GM12874 (cell line): ENCODE measurements around the gene IGDCC3.

Experiments
- TF ChIP-seq, protein P1 (sequence below): IDR thresholded peaks from 2 replicates; pipeline ENCODE4 v1.5.1; 2011; ENCODE audit warnings: low read depth, mild to moderate bottlenecking, control low read depth, low read length, moderate library complexity; ENCODE audit not compliant: insufficient read depth

IGDCC3 gene

DNA sequence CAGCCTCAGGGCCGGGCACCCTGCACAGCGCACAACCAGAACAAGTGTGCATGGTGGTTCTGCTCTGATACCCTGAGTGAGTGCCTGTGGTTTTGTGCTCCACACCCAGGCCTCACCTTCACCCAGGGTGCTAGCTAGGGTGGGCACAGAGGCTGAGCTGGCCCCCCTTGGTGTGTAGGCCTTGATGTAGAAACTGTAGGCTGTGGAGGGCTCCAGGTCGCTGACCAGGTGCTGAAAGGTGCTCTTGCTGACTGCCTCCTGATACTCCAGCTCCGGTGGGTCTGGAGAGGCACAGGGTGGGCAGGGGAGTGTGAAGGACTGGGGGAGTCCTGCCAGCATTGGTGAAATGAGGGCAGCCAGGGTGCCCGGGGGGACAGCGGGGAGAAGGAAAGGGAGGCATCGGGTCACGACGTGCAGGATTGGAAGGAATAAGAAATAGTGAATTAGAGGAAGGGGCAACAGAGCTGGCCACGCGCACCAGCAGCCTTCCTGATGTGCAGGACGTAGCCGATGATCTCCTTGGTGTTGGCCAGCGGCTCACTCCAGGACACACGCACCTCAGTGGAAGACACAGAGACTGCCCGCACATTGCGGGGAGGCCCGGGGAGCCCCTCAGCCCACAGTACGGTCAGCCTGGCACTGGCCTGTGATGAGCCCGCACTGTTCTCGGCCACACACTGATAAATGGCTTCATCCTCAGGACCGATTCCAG, 46.7 kb downstream of the IGDCC3 start:
- TF ChIP-seq, protein P1, sequence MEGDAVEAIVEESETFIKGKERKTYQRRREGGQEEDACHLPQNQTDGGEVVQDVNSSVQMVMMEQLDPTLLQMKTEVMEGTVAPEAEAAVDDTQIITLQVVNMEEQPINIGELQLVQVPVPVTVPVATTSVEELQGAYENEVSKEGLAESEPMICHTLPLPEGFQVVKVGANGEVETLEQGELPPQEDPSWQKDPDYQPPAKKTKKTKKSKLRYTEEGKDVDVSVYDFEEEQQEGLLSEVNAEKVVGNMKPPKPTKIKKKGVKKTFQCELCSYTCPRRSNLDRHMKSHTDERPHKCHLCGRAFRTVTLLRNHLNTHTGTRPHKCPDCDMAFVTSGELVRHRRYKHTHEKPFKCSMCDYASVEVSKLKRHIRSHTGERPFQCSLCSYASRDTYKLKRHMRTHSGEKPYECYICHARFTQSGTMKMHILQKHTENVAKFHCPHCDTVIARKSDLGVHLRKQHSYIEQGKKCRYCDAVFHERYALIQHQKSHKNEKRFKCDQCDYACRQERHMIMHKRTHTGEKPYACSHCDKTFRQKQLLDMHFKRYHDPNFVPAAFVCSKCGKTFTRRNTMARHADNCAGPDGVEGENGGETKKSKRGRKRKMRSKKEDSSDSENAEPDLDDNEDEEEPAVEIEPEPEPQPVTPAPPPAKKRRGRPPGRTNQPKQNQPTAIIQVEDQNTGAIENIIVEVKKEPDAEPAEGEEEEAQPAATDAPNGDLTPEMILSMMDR = no peak

DNA sequence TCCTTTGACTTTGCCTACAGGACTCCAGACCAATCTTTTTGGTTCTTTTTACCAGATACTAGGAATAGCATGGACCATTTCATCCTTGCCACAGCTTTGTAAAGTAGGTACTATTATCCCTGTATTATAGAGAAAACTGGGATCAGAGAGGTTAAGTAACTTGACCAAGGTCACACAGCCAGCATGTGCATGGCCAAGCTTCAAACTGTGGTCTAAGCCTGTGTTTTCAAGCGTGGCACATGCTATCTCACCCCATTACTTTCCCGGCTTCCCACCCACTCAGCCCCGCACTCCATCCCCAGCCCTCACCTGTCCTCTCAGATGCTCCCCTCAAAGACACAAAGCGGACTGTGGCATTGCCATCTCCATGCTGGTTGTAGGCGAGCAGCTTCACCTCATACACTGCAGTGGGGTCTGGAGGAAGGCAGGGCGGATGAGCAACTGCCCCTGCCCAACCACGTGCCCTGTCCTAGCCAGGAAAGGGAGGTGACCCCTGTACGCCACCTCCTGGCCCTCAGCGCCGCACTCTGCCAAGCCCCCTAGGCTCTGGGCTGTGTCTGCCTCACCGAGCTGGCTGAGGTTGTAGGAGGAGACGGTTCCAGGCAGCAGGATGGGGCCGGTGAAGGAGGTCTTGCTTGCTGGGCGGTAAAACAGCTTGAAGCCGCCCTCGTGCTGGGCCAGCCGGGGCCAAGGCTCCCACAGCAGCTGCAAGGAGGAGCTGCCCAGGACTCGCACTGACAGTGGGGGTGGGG, 47.6 kb downstream of the IGDCC3 start:
- TF ChIP-seq, protein P1 = no peak

DNA sequence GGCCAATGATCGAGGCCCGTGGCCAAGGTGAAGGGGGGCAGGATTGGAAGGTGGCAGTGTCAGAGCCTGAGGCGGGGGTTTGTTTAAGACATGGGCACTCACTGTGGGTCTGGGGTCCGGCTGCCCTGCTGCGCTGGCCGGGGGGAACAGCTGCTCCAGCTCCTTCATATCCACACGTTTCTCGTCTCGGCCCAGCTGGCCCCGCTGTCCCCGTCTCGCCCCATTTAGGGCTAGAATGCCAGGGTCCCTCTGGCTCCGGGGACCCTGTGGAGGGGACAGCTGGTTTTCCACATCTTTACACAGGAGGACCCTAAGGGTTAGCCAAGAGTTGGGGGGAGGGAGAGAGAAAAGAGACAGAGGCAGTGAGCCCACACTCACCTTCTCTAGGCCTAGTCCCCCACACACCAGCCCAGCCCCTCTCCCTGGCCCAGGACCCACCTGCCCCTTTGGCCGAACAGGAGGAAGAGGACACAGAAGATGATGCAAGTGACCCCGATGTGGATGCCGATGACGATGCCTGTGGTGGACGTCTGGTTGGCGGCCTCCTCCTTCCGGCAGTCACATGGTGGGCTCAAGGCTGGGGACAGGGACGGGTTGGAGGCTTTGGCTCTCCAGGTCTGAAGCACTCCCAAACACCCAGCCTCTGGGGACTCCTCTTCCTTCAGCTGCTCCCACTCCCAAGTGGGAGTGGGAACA, 48.4 kb downstream of the IGDCC3 start:
- TF ChIP-seq, protein P1 = no peak

DNA sequence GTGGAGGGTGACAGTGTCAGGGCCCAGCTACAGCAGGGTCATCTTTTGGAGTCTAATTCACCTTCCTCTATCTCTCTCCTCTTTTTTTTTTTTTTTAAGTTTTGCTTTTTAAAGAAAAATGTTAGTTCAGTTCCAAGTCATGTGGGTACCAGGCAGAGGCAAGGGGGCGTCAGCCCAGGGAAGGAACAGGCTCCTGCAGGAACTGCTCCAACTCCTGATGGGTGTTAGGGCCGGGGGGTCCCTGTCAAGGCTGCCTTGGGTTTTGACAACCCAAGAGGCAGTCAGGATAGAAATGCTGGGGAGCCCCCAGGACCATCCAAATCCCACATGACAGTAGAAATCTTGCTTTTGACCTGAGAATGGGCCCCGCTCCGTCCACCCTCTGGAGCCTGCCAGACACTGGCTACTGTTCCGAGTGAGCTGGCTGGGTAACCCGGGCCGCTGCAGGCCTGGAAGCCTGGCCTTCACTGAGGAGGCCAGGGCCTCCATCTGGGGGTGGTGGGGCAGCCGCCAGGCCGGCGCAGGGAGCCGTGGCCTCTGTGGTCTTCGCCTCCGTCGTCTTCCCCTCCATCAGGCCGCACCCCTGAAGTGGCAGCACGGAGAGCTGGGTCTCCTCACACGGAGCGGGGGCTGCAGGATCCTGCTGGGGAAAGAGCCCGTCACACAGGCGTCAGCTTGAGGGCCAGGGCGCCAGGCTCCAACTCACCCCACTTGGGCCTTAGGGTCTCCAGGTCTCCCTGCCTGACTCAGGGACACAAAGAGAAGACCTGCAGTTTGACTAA, 49.1 kb downstream of the IGDCC3 start:
- TF ChIP-seq, protein P1 = no peak

GRCh38 chr15:65327651-65328393, 50.0 kb downstream of the IGDCC3 start:
- TF ChIP-seq, protein P1 = no peak

GRCh38 chr15:65326818-65327217, 51.0 kb downstream of the IGDCC3 start:
- TF ChIP-seq, protein P1 = no peak
